HG03457 (cell line): Measurements from ENCODE around the gene LAMA5.

Source experiments
- ATAC-seq: cut with Tn5 transposase; IDR thresholded peaks from one replicate; pipeline ENCODE4 v1.9.1; 2021; ENCODE audit warnings: moderate number of reproducible peaks; ENCODE audit not compliant: unreplicated experiment

LAMA5 gene

GRCh38 chr20:62306414-62307187, 60.5 kb downstream of the LAMA5 start:
- no peak for ATAC-seq

GRCh38 chr20:62305765-62306413, 61.2 kb downstream of the LAMA5 start:
- ATAC-seq, result no peak

DNA sequence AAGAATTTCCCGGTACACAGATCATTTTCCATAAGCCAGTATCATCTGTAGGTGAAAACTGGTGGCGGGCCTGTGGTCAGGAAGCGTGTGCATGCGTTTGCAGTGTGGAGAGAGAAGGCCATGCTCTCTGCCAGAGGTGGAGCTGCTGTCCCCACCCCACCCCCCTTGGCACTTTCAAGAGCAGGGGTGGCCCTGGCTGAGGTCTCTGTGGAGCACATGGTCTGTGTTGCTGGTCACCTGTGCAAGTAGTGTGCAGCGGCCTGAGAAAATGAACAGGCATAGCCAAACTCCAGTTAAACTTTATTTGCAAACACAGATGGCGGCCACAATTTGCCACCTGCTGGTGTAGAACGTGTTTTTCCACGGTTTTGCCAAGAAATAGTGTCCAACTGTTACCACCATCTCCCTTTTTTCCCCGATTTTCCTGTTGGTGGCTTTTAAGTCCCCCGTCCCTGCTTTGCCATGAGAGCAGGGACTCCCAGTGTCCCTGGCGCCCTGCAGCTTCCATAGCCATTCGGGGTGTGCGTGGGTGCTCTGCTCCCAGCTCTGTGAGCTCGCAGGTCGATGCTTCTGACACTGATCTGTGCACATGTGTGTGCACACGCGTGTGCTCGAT, 61.9 kb downstream of the LAMA5 start:
- ATAC-seq, result no peak

DNA sequence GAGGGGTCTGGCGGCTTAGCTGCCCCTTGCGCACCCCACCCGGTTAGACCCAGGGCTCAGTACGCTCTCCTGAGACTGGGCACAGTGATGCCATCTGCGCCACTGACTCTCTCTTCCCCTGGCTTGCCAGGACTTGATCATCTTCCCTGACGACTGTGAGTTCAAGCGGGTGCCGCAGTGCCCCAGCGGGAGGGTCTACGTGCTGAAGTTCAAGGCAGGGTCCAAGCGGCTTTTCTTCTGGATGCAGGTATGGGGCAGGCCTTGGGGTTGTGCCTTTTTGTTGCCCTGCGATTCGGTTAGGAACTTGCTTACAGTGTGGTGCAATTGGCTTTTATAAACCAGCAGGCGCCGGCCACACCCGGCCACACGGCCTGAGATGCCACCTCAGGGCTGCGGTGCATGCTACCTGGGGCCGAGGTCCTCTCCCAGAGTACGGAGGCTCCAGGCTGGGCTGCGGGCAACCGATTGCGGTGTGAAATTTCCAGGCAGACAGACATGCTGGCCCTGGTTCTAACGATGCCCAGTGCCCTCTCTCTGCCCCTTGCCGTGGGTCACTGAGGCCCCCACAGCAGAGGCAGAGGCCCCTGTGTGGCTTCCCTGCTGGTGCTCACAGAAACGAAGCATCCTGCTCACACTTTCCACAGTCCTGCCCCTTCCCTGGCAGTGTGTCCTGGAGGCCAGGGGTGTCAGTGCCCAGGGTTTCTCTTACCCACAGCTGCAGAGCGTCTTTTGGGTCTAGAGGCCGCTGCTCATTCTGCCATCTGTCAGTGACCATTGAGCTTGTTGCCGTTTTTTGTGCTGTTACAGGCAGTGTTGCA, 62.6 kb downstream of the LAMA5 start:
- no peak for ATAC-seq

- no peak for ATAC-seq
Observed at GRCh38 chr20:62303340-62304226, 63.5 kb downstream of the LAMA5 start.

DNA sequence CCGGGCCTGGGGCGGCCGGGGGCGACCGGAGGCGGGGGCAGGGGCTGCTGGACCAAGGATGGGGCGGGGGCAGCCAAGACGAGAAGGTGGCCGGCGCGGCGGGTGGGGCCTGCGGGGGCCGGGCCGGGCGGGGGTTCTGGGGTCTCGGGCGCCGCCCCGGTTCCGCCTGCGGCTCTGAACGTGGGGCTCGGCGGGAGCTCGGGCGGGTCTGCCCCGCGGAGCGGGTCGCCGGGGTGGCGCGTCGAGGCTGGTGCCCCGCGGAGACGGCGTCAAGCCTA, 64.1 kb downstream of the LAMA5 start:
- ATAC-seq, result no peak

DNA sequence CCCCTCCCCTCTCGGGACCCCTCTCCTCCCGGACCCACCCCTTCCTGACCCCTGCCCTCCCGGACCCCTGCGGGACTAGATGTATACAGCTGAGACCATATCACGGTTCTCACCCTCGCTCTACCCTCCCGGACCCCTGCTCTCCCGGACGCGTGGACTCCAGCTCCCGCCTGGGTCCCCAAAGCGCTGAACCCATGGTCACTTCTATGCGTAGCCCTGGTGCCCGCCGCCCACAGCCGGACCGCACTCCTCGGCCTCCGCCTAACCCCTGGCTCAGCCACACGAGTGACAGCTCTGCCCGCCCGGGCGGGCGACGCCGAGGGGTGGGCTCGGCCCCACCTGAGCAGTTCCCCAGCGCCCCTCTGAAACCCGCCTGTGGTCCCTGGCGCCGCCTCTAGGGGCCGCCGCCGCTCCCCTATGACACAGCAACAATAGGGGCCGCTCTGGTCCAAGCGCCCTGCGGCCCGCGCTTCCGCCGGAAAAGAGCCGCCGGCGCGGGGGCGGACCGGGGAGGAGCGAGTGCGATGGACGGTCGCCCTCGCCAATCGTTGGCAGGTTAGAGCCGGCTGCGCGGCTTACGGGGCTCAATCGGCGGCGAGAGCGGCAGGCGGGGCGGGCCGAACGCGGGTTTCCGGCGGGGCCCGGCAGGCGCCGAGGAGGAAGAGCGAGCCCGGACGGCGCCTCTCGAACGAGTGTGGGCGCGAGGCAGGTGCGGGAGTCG, 64.6 kb downstream of the LAMA5 start, which contains the start of gene ADRM1:
Gene ADRM1 (plus strand): TSS at position 657 of the 721 bp plus-strand sequence. CDS start 572 bp downstream, outside the sequence.
- peak; percentile 81 for ATAC-seq

- ATAC-seq, result peak; percentile 27
Observed at GRCh38 chr20:62301773-62302340, 65.3 kb downstream of the LAMA5 start.

- ATAC-seq, result no peak
Observed at GRCh38 chr20:62301111-62301668, 65.9 kb downstream of the LAMA5 start.

DNA sequence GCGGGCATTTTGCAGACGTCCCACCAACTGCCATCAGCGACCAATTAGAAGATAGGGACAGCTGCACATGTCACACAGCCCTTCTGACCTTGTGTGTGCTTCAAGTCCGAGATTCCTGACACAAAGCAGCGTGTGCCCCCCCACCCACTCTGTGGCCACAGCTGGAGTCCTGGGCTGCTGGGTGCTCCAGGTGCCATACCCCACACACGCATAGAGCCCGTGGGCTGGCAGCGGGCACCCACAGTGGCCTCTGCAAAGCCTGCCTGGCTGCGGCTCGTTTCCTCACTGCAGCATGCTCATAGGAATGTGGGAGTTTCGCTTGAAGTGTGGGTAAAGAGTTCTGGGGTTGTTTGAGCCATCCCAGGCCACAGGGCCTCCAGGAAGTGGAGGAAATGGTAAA, 66.8 kb downstream of the LAMA5 start:
- no peak for ATAC-seq

- ATAC-seq, result no peak
Observed at GRCh38 chr20:62299666-62300236, 67.4 kb downstream of the LAMA5 start.

DNA sequence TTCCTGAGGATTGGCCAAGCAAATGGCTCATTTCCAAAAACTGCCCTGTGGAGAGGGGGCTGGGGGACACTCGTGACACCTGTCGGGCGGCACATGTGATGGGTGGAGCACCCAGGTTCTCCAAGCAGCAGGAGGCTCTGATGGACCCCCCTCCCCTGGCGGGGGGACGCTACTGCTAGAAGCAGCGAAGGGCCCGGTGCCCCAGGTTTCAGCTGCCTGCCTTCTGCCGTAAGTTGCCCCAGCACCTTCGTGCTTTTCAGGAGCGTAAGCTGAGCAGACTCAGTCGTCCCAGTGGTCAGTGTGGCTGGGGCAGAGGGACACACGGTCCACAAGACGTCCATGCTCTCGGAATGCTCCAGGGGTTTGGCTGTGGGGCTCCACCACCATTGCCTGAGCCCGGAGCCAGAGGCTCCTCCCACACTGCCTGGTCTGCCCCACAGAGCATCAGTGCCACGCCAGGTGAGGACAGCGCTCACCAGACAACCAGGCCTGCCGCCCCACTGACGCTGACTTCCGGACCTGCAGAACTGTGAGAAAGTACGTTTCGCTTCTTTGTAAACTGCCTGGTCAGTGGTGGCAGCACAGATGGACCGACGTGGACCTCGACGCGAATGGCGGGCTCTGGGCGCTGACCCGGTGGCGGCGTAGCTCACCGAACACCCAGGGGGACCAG, 68.4 kb downstream of the LAMA5 start:
- ATAC-seq, result no peak

DNA sequence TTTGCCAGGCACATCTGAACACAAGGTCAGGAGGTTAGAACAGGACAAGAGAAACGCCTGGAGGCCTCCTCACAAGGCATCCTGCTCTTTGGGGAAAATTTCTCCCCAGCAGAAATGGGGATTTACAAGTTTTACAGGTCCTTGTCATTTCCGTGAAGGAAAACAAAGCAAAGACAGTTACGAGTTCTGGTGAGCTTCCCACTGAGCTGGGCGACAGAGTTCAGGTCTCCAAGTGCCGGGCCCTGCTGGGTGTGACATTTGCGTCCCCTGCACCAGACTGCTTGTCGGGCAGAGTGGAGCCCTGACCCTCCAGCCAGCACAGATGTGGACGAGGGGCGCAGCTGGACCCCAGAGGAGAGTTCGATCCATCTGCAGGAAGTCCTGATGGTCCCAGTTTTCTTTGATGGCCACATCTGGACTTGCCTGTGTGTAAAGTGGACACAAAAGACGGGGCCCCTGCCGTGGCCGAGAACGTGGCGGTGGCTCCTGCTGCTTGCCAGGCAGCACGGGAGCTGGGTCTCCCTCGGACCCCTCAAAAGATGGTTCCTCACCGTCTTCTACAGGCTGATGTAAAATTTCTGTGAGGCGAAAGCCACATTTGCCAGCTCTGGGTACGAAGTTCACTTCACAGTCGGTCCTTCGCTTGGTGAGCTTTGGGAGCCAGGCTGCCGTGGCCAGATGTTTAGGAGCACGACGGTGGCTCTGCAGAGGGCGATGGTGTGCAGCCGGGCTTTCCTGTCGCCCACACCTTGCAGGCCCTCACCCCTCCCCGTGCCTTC, 69.5 kb downstream of the LAMA5 start:
- ATAC-seq, result no peak

GRCh38 chr20:62296724-62297448, 70.2 kb downstream of the LAMA5 start:
- ATAC-seq, result no peak

DNA sequence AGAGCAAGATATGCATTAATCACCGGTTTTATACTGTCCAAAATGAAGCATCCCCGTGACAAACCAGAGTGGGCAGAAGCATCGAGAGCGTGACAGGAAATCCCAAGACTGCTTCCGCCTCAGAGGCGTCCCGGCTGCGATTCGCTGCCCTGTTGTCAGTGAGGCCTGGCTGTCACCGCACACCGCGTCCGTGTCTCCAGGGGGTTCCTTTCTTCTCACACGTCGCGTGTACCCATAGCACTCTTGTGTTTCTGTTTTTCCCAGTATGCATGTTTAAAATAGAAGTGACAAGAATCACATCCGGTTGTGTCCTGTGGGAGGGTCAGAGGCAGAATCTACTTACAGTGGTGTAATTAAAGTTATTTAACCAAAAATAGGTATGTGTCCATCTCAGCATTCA, 72.6 kb downstream of the LAMA5 start:
- ATAC-seq, result no peak

GRCh38 chr20:62293946-62294345, 73.2 kb downstream of the LAMA5 start:
- ATAC-seq, result no peak
